HFFc6 (cell line): ENCODE measurements around the gene MMS22L. TPM values are rescaled to one million over a fixed set of nuclear protein-coding genes. Genes with fewer than 3 reads are reported as not detected.

Experiments used
- DNase-seq: peaks from one replicate; pipeline ENCODE4 v3.0.0-alpha.2; 2018
- H3K27ac Mint-ChIP-seq: 2 replicates; pipeline ENCODE4 v1.8.0; 2020; ENCODE audit warnings: mild to moderate bottlenecking, mixed read lengths
- H3K27me3 Mint-ChIP-seq: 2 replicates; pipeline ENCODE4 v1.8.0; 2021; ENCODE audit warnings: mild to moderate bottlenecking, moderate library complexity, mixed read lengths; ENCODE audit not compliant: insufficient read depth
- H3K36me3 Mint-ChIP-seq: 2 replicates; pipeline ENCODE4 v1.8.0; 2021; ENCODE audit warnings: low read depth, mixed read lengths
- H3K4me1 Mint-ChIP-seq: 2 replicates; pipeline ENCODE4 v1.8.0; 2020; ENCODE audit warnings: low read depth, mixed read lengths
- H3K4me3 Mint-ChIP-seq: 2 replicates; pipeline ENCODE4 v1.8.0; 2020; ENCODE audit warnings: mild to moderate bottlenecking, moderate library complexity, mixed read lengths
- H3K9me3 Mint-ChIP-seq: 2 replicates; pipeline ENCODE4 v1.8.0; 2020; ENCODE audit warnings: mild to moderate bottlenecking, mixed read lengths
- total RNA-seq, 6 experiments: library from RNA; stranded (reverse); fragmentation: NEBNext Ultra II Directional; extraction: Animal tissue kit (Norgen Biotek cat#: 25700); gene quantifications; 2 replicates in 1 of 6; 3 replicates in 5 of 6; pipeline ENCODE4 v1.2.3, GENCODE V29; 2021
- TF ChIP-seq, protein P1 (sequence below): fragments of 200-600 bp; sonication (generic); IDR thresholded peaks from 2 replicates; pipeline ENCODE4 v1.5.0; 2021; ENCODE audit warnings: antibody characterized with exemption, mild to moderate bottlenecking

Gene MMS22L
- total RNA-seq, 6 experiments from 2014 or later: 6.2 to 15.7 (median 13.6) TPM

DNA sequence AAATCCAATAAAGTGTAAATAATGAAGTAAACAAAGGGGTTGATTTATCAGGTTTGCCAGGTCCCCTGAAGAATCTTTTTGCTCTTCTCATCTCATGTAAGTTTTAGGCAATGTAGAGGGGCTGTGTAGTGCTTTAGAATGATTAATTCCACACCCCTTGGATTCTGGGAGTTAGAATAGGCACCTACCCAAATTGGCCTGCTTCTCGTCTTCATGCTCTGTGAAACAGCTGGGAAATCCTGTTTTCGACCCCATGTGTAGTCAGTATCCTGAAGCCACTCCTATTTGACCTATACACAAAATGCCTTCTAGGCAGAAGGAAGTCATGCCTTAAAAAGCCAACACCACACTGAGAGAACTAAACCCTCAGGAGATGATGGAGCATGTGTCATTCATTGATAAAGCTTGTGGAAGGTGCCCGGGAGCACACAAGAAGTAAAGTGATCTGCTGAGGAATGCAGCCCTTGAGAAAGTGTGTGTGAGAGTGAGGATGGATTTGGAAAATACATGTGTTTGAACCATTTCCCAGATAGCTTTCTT lies 187.6 kb downstream of the MMS22L start:
- H3K27ac Mint-ChIP-seq: no peak overlapping the region
- no peak for DNase-seq
- peaks cover 8% of the 10 kb centered on the region; the same call in 1 of the 2 replicates for H3K27me3 Mint-ChIP-seq
- no peak overlapping the region for H3K4me3 Mint-ChIP-seq
- H3K9me3 Mint-ChIP-seq: no peaks in the 10 kb centered on the region
- no peaks in the 10 kb centered on the region for H3K36me3 Mint-ChIP-seq
- peaks cover 29% of the 10 kb centered on the region for H3K4me1 Mint-ChIP-seq
- TF ChIP-seq, protein P1, sequence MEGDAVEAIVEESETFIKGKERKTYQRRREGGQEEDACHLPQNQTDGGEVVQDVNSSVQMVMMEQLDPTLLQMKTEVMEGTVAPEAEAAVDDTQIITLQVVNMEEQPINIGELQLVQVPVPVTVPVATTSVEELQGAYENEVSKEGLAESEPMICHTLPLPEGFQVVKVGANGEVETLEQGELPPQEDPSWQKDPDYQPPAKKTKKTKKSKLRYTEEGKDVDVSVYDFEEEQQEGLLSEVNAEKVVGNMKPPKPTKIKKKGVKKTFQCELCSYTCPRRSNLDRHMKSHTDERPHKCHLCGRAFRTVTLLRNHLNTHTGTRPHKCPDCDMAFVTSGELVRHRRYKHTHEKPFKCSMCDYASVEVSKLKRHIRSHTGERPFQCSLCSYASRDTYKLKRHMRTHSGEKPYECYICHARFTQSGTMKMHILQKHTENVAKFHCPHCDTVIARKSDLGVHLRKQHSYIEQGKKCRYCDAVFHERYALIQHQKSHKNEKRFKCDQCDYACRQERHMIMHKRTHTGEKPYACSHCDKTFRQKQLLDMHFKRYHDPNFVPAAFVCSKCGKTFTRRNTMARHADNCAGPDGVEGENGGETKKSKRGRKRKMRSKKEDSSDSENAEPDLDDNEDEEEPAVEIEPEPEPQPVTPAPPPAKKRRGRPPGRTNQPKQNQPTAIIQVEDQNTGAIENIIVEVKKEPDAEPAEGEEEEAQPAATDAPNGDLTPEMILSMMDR: no peak

DNA sequence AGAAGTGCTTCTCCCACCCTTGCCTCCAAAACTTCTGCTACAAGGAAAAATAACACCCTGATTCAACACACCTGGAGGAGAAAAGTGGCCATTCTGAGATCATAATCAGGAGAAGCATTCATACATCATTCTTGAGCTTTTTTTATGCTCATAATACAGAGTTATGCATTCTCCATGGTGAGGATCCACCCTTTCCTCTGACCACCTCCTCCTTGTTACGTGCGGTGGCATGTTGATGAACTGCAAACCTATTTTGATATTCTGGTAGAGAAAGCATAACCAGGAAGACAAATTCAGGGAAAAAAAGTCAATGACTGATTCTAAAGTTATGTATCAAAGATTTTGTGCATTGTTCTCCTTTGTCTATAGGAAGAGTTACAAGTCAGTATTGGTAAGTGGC lies 188.6 kb downstream of the MMS22L start:
- no peak for DNase-seq
- H3K36me3 Mint-ChIP-seq: no peaks in the 10 kb centered on the region
- no peak overlapping the region for H3K27ac Mint-ChIP-seq
- H3K4me3 Mint-ChIP-seq: no peak overlapping the region
- TF ChIP-seq, protein P1: no peak
- H3K27me3 Mint-ChIP-seq: peaks cover 8% of the 10 kb centered on the region; the same call in 1 of the 2 replicates
- no peaks in the 10 kb centered on the region for H3K9me3 Mint-ChIP-seq
- peaks cover 29% of the 10 kb centered on the region for H3K4me1 Mint-ChIP-seq

DNA sequence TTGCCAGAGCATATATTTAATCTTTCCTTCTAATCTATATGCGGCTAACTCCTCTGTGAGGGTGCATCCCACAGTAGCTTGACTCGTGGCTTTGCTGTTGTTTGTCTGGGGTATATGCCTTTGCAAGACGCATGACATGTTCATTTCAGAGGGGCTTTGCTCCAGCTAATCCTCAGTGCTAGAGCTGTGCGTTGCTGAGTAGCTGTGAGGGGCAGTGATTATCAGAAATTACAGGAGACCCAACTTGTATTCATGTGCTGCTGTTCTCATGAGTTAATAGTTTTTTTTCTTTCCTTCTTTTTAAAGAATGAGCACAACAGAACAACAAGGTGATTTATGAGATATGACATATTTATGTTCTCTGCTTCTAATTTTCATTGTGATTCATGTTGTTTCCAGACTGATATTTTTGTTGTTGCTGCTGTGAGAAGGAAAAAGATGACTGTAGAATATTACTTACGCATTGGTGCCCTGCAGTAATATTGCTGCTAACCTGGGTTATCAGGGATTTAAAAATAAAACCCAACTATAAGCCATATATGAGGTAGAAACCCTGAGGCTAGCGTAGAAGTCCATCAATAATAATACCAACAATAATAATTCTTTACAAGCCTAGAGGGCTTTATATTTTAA lies 190.2 kb downstream of the MMS22L start:
- peaks cover 8% of the 10 kb centered on the region; the same call in 1 of the 2 replicates for H3K27me3 Mint-ChIP-seq
- no peak overlapping the region for H3K27ac Mint-ChIP-seq
- H3K9me3 Mint-ChIP-seq: no peaks in the 10 kb centered on the region
- peaks cover 24% of the 10 kb centered on the region for H3K4me1 Mint-ChIP-seq
- no peaks in the 10 kb centered on the region for H3K36me3 Mint-ChIP-seq
- no peak for DNase-seq
- H3K4me3 Mint-ChIP-seq: no peak overlapping the region
- TF ChIP-seq, protein P1: no peak
